NCI-H2107 (cell line): ENCODE measurements around the gene TERT.

Experiments
- DNase-seq: peaks from one replicate; lab custom pipeline; 2025; lab: John Stamatoyannopoulos, UW

TERT gene

GRCh38 chr5:1206521-1207412 lies 88.1 kb downstream of the TERT start:
- DNase-seq: no peak

GRCh38 chr5:1205255-1206180 lies 89.3 kb downstream of the TERT start:
- no peak for DNase-seq

GRCh38 chr5:1204693-1205242 lies 90.1 kb downstream of the TERT start:
- DNase-seq: peak; percentile 44

GRCh38 chr5:1203968-1204692 lies 90.7 kb downstream of the TERT start:
- DNase-seq: no peak

- no peak for DNase-seq
Measured at GRCh38 chr5:1203311-1203967, 91.4 kb downstream of the TERT start.
